Osteoblast (primary cell): Measurements from ENCODE around the gene NKIRAS2. TPM values are rescaled to one million over a fixed set of nuclear protein-coding genes. Genes with fewer than 3 reads are reported as not detected.

ENCODE experiments used
- DNase-seq: peaks from one replicate; pipeline ENCODE4 v3.0.0; 2011; ENCODE audit warnings: low spot score, mixed read lengths; ENCODE audit not compliant: insufficient read length; ENCODE audit errors: missing footprints
- H2AFZ ChIP-seq: 2 replicates; pipeline ENCODE4 v1.6.0; 2011; ENCODE audit warnings: mild to moderate bottlenecking, low read length
- H3K27ac ChIP-seq: 2 replicates; pipeline ENCODE4 v1.5.1; 2011; ENCODE audit warnings: mild to moderate bottlenecking, low read depth, low read length, moderate library complexity
- H3K27me3 ChIP-seq: 2 replicates; pipeline ENCODE4 v1.6.0; 2012; ENCODE audit warnings: mild to moderate bottlenecking, control low read depth, inconsistent platforms, low read length, moderate library complexity; ENCODE audit not compliant: insufficient read depth
- H3K36me3 ChIP-seq: 2 replicates; pipeline ENCODE4 v1.5.1; 2011; ENCODE audit warnings: mild to moderate bottlenecking, low read length, control low read depth, moderate library complexity; ENCODE audit not compliant: insufficient read depth
- H3K4me1 ChIP-seq: 2 replicates; pipeline ENCODE4 v1.5.1; 2011; ENCODE audit warnings: mild to moderate bottlenecking, low read length, control low read depth, moderate library complexity; ENCODE audit not compliant: insufficient read depth
- H3K4me2 ChIP-seq: 2 replicates; pipeline ENCODE4 v1.6.0; 2011; ENCODE audit warnings: mild to moderate bottlenecking, low read length; ENCODE audit not compliant: insufficient read depth
- H3K4me3 ChIP-seq: fragments of 200-600 bp; sonication (generic); 3 replicates; pipeline ENCODE4 v1.5.1; 2012; ENCODE audit warnings: mild to moderate bottlenecking, low read length, inconsistent platforms; ENCODE audit not compliant: insufficient read depth
- H3K79me2 ChIP-seq: 2 replicates; pipeline ENCODE4 v1.6.0; 2012; ENCODE audit warnings: mild to moderate bottlenecking, low read length, control low read depth, inconsistent platforms; ENCODE audit not compliant: insufficient read depth
- H3K9me3 ChIP-seq: 2 replicates; pipeline ENCODE4 v1.5.1; 2011; ENCODE audit warnings: low read depth, low read length, control low read depth
- H4K20me1 ChIP-seq: 2 replicates; pipeline ENCODE4 v1.6.0; 2012; ENCODE audit warnings: mild to moderate bottlenecking, low read length, control low read depth; ENCODE audit not compliant: insufficient read depth
- CTCF ChIP-seq: IDR thresholded peaks from 2 replicates; pipeline ENCODE4 v1.5.1; 2011; ENCODE audit warnings: mild to moderate bottlenecking, low read depth, low read length, moderate library complexity; ENCODE audit errors: extremely low read depth
- total RNA-seq: library from RNA; depleted of rRNA; stranded (reverse); fragments of >200 nt; gene quantifications from 2 replicates; pipeline ENCODE4 v1.2.3, GENCODE V29; 2012

The NKIRAS2 gene
- total RNA-seq, 1 donor, result 39.1 TPM

- H2AFZ ChIP-seq, result no peak overlapping the region
- DNase-seq, result no peak
- no peaks in the 10 kb centered on the region for H3K9me3 ChIP-seq
- TF ChIP-seq CTCF, result no peak
- no peaks in the 10 kb centered on the region for H3K36me3 ChIP-seq
- H3K79me2 ChIP-seq, result no peaks in the 10 kb centered on the region
- no peak overlapping the region for H3K4me3 ChIP-seq
- peaks cover 12% of the 10 kb centered on the region for H3K27me3 ChIP-seq
- no peaks in the 10 kb centered on the region for H4K20me1 ChIP-seq
- no peak overlapping the region for H3K27ac ChIP-seq
- no peak overlapping the region for H3K4me2 ChIP-seq
- no peaks in the 10 kb centered on the region for H3K4me1 ChIP-seq
These were observed 25.8 kb downstream of the NKIRAS2 start for GRCh38 chr17:42045719-42046118.

GRCh38 chr17:42047343-42047742, 27.5 kb downstream of the NKIRAS2 start:
- H3K9me3 ChIP-seq, result no peaks in the 10 kb centered on the region
- no peaks in the 10 kb centered on the region for H3K79me2 ChIP-seq
- H3K4me1 ChIP-seq, result no peaks in the 10 kb centered on the region

GRCh38 chr17:42049834-42050392, 30.0 kb downstream of the NKIRAS2 start:
- H3K27me3 ChIP-seq, result peaks cover 47% of the 10 kb centered on the region
- peak overlapping the region; percentile 60 for H3K4me2 ChIP-seq
- TF ChIP-seq CTCF, result no peak

More at GRCh38 chr17:42047343-42047742, 27.5 kb downstream of the NKIRAS2 start:
- Histone ChIP-seq H3K27me3 (peaks cover 27% of the 10 kb centered on the region), H3K27ac (no peak overlapping the region), H4K20me1 (no peaks in the 10 kb centered on the region), H2AFZ (no peak overlapping the region), H3K4me3 (no peak overlapping the region), H3K36me3 (no peaks in the 10 kb centered on the region), H3K4me2 (no peak overlapping the region)
- no peak for TF ChIP-seq CTCF
- DNase-seq, result no peak

GRCh38 chr17:42050393-42051012, 30.6 kb downstream of the NKIRAS2 start, which contains the start of gene C17orf113:
Gene C17orf113 (minus strand): TSS chr17:42050601. CDS start chr17:42043376, 7,225 bp downstream.
- peak within 1 kb of the TSS; percentile 60 for H3K4me2 ChIP-seq
- H2AFZ ChIP-seq, result peak within 1 kb of the TSS; percentile 81
- H3K4me1 ChIP-seq, result no peaks in the 10 kb centered on the region
- H3K27me3 ChIP-seq, result peaks cover 53% of the 10 kb centered on the region
- H3K9me3 ChIP-seq, result no peaks in the 10 kb centered on the region
- H4K20me1 ChIP-seq, result no peaks in the 10 kb centered on the region
- TF ChIP-seq CTCF, result no peak
- no peaks in the 10 kb centered on the region for H3K36me3 ChIP-seq
- H3K27ac ChIP-seq, result no peak within 1 kb of the TSS
- H3K4me3 ChIP-seq, result peak within 1 kb of the TSS; percentile 61
- H3K79me2 ChIP-seq, result no peaks in the 10 kb centered on the region
- peak; percentile 97 for DNase-seq

More at GRCh38 chr17:42049834-42050392, 30.0 kb downstream of the NKIRAS2 start:
- peak overlapping the region; percentile 61 for H3K4me3 ChIP-seq
- H3K79me2 ChIP-seq, result no peaks in the 10 kb centered on the region
- peak overlapping the region; percentile 81 for H2AFZ ChIP-seq
- H4K20me1 ChIP-seq, result no peaks in the 10 kb centered on the region
- H3K9me3 ChIP-seq, result no peaks in the 10 kb centered on the region
- no peaks in the 10 kb centered on the region for H3K36me3 ChIP-seq
- no peak overlapping the region for H3K27ac ChIP-seq
- H3K4me1 ChIP-seq, result no peaks in the 10 kb centered on the region
- peak; percentile 95 for DNase-seq
